Right cardiac atrium (tissue), 5 donors: ENCODE results near the gene CD109. TPM values are rescaled to one million over a fixed set of nuclear protein-coding genes. Genes with fewer than 3 reads are reported as not detected.

ENCODE experiments used
- ATAC-seq, 2 donors: fragments of 200-7000 bp; cut with Tn5 transposase; one replicate each; pipeline versions ENCODE4 v1.8.0 to v1.9.1; 2020; ENCODE audit warnings: moderate library complexity in 2 of 2, mild to moderate bottlenecking in 1 of 2
- DNase-seq, 3 donors: peaks; one replicate each; pipeline ENCODE4 v3.0.0-alpha.2; 2020
- H3K27ac ChIP-seq: one replicate; pipeline ENCODE4 v1.5.1; 2013; ENCODE audit warnings: mild to moderate bottlenecking, low read length, control low read depth, moderate library complexity
- H3K27me3 ChIP-seq: one replicate; pipeline ENCODE4 v1.6.1; 2013; ENCODE audit not compliant: control insufficient read depth, insufficient read depth
- H3K4me1 ChIP-seq: one replicate; pipeline ENCODE4 v1.6.1; 2013; ENCODE audit warnings: low read length; ENCODE audit not compliant: control insufficient read depth, insufficient read depth
- H3K4me3 ChIP-seq: one replicate; pipeline ENCODE4 v1.5.1; 2013; ENCODE audit warnings: low read length, control low read depth
- H3K9me3 ChIP-seq: one replicate; pipeline ENCODE4 v1.6.1; 2013; ENCODE audit warnings: low read length; ENCODE audit not compliant: control insufficient read depth
- WGBS: extraction: QIAGEN DNeasy Blood & Tissue Kit; methylation state at CpG from one replicate; pipeline ENCODE4 v1.1.7; 2013; 5-methylcytosine and 5-hydroxymethylcytosine counted together
- intact Hi-C, 4 donors: fragments of 100-400 bp; cut with DNase I; formaldehyde crosslinking; loops; one replicate each; pipeline versions ENCODE4 v1.11.0 to v1.14.0; 2022 to 2023
- polyA plus RNA-seq: library from polyadenylated mRNA; stranded (reverse); fragments of 200-250 nt; gene quantifications from one replicate; pipeline ENCODE4 v1.2.3, GENCODE V29; 2013
- total RNA-seq, 4 donors: library from RNA; stranded (reverse); fragmentation: NEBNext Ultra II Directional; extraction: Animal tissue kit (Norgen Biotek cat#: 25700); gene quantifications; one replicate each; pipeline ENCODE4 v1.2.1, GENCODE V29; 2021
- donor health status: healthy with polysubstance abuse.
- donor health status: DM: no; HTN: yes; CAD: no.
- donor health status: DM: no; HTN: no; CAD: no.
- donor health status: DM: no; HTN: yes; CAD: no; lungs with severe emphysema.
- donor health status: DM: yes; HTN: yes; CAD: no.

The CD109 gene
- total and polyA plus RNA-seq, 5 donors: 6.6 to 36.5 (median 27.3) TPM

- Histone ChIP-seq H3K9me3 (no peaks in the 10 kb centered on the region), H3K4me3 (no peak overlapping the region), H3K27ac (no peak overlapping the region), H3K4me1 (no peaks in the 10 kb centered on the region), H3K27me3 (no peaks in the 10 kb centered on the region)
- intact Hi-C loops: no loop called here
- ATAC-seq (no peak), DNase-seq (no peak)
Observed at GRCh38 chr6:73866305-73866704, 170.3 kb downstream of the CD109 start.

DNA sequence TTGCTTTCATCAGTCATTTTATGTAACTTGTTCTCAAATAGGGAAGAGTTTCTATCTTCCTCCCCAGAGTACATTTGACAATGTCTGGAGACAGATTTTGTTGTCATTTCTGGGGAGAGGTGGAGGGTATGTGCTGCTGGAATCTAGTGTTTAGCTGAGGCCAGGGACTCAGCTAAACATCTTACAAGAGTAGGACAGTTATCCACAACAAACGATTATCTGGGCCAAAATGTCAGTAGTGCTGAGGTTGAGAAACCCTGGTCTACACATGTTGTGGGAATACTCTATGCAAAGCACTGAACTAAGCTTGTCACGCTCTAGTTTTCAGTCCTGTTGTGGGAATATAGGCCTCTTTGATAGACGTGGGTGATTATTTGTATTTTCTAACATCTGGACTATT, 171.4 kb downstream of the CD109 start:
- intact Hi-C loops: no loop called here
- H3K4me3 ChIP-seq: no peak overlapping the region
- H3K4me1 ChIP-seq: no peaks in the 10 kb centered on the region
- no peaks in the 10 kb centered on the region for H3K27me3 ChIP-seq
- H3K9me3 ChIP-seq: no peaks in the 10 kb centered on the region
- no peak for ATAC-seq
- DNase-seq: no peak
- WGBS: 65% methylated on average over 3 of the region's 3 CpGs
- H3K27ac ChIP-seq: no peak overlapping the region

GRCh38 chr6:73870907-73871306, 174.9 kb downstream of the CD109 start:
- no peak overlapping the region for H3K4me3 ChIP-seq
- H3K27me3 ChIP-seq: no peaks in the 10 kb centered on the region
- no peak for ATAC-seq
- no peak for DNase-seq
- no peaks in the 10 kb centered on the region for H3K4me1 ChIP-seq
- intact Hi-C loops: no loop called here
- WGBS: 75% methylated on average over 3 of the region's 3 CpGs
- H3K9me3 ChIP-seq: no peaks in the 10 kb centered on the region
- H3K27ac ChIP-seq: no peak overlapping the region

GRCh38 chr6:73873081-73873480, 177.1 kb downstream of the CD109 start:
- intact Hi-C loops: no loop called here
- no peak for ATAC-seq
- no peak overlapping the region for H3K27ac ChIP-seq

More at GRCh38 chr6:73873081-73873480, 177.1 kb downstream of the CD109 start:
- Histone ChIP-seq H3K9me3 (no peaks in the 10 kb centered on the region), H3K4me1 (no peaks in the 10 kb centered on the region), H3K27me3 (no peaks in the 10 kb centered on the region), H3K4me3 (no peak overlapping the region)
- DNase-seq: no peak

Other genes starting within 250 kb of the CD109 start
- gene CGAS, start 243.9 kb upstream of the CD109 start, total RNA-seq: 1 to 10 TPM in 3 of 4 donors, under 1 TPM in 1; 0.79 to 2.9 (median 1.9) TPM
- 0.91 TPM for gene CGAS, start 243.9 kb upstream of the CD109 start, polyA plus RNA-seq
- gene MTO1, start 234.5 kb upstream of the CD109 start, total RNA-seq: 10 to 100 TPM; 24.4 to 35.1 (median 30.5) TPM
- 16.5 TPM for gene MTO1, start 234.5 kb upstream of the CD109 start, polyA plus RNA-seq
- gene EEF1A1, start 175.2 kb upstream of the CD109 start, total RNA-seq: 1,000 to 10,000 TPM; 4,421 to 6,620 (median 4,841) TPM
- gene EEF1A1, start 175.2 kb upstream of the CD109 start, polyA plus RNA-seq: 2,506 TPM
- 10 to 100 TPM in 1 of 4 donors, 1 to 10 TPM in 3; 6.1 to 13.1 (median 8.0) TPM for gene SLC17A5, start 42.2 kb upstream of the CD109 start, total RNA-seq
- 5.2 TPM for gene SLC17A5, start 42.2 kb upstream of the CD109 start, polyA plus RNA-seq